GDM1 (cell line): ENCODE measurements around the gene TMEM106C.

ENCODE experiments used
- DNase-seq: peaks from one replicate; lab custom pipeline; 2025; lab: John Stamatoyannopoulos, UW

The TMEM106C gene

DNA sequence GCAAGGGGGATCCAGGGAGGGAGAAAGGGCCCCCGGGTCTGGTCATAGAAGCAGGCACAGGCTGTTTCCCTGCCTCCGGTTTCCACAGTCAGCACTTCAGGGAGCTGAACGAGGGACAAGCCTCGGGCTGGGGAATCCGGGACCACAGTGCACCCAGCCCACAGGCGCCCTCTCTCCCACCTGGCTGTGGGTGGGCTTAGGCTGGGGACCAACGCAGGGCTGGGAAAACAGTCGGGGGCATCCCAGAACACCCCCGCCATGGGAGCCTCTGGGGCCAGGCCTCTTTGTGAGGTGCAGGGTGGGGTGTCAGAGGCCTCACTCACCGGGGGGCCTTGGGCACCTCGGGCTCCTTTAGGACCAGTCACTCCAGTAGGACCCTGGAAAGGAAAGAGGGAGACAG is 16.3 kb downstream of the TMEM106C start:
- no peak for DNase-seq

DNA sequence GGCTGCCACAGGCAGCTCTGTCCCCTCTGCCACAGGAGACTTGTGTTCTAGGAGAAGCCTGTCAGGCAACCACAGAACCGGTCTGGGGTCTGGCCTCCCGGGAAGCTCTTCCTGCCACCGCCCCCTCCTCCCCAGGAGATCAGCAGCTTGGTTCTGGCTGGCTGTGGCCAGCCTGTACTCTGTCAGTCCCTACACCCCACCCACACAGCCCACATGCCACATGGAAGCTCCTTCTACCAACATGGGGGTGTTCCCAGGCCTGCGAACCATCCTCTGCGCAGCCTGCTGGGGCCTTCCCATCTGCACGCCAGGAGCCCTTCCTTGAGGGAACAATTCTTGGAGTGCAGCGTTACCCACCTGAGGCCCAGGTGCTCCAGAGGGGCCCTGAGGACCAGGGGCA is 16.8 kb downstream of the TMEM106C start:
- DNase-seq, result no peak

DNA sequence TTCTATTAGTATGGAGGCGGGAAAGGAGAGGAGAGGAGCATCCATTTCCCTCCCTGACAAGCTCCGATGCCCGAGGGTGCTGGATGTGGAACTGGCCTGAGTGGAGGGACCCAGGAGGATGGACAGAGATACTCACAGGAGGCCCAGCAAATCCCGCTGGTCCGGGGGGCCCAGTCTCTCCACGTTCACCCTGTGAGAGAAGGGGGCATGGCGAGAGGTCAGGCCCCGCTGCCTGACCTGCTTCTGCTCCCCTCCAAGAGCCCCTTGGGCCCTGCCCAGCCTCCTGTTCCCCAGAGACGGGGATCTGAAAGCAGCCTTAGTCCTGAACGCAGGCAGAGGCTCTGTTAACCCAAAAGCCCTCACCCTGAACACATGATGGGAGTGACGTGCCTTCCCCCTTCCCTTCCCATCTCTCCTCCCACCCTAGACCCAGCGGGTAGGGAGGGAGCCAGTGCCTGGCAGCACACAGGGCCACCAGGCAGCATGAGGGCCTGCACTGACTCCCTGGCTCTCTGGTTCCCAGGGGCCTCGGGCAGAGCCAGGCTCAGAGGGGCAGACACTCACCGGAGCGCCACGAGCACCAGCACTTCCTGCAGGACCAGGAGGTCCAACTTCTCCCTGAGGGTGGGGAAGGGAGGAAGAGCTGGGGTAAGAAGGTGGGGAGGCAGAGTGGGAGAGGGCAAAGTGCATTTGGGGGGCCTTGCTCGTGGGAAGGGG is 17.5 kb downstream of the TMEM106C start:
- DNase-seq, result no peak

DNA sequence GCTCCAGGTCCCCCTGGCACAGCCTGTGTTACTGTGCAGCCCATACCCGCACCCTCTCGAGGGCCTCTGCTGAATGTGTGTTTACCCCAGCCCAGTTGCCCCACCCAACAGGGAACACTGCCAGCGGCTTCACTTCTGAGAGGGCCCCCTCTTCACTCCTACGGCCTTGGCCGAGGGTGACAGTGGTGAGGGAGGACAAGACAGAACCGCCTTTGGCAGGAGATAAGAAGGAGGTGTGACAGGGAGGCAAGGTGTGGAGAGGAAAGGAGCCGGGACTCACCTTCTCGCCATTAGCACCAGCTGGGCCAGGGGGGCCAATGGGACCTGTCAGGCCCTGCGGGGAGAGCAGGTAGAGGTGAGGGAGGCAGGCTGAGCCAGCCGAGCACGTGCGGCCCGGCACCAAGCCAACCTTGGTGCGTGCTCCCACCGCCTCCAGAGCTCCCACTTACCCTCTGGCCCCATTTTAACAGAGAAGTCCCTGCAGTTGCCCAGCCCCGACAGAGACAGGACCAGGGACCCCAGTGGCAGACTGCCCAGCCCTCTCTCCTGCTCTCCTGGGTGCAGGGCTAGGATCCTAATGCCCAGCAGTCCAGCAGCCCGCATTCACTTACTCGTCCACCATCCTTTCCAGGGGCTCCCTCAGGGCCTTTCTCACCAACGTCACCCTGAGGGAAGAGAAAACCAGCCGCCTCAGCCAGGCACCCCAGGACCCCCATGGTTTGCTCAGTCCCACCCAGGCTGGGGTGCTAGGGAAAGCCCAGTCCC is 18.3 kb downstream of the TMEM106C start:
- no peak for DNase-seq

DNA sequence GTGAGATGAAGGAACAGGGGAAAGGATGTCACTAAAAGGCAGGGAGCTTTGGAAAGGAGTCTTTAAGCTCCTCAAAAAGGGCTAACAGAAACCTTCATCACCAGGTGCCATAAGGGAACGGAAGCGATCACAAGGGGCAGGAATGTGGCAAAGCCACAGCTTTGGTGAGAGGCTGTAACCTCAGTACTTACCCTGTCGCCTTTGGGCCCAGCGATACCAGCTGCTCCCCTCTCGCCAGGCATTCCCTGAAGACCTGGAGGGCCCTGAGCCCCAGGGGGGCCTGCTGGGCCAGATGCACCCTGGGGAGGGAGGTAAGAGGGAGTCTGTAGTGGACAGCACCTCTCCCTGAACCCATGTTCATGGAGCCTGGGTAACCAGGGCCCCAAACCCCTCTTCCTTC is 18.9 kb downstream of the TMEM106C start:
- DNase-seq, result no peak

DNA sequence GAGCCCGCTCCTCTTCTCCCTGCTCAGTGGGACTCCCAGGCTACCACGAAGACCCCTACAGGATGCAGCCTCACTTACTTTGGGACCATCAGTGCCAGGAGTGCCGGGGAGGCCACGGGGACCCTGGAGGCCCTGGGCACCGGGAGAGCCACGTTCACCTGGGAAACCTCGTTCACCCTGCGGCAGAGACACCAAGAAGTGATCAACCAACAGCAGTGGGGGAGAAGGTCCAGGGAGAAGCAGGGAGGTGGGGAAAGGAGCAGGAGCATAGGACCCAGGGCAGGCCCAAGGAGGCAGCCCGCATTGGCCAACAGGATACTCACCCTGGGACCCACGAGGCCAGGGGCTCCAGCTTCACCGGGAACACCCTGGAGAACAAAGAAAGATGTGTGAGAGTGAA is 19.4 kb downstream of the TMEM106C start:
- DNase-seq, result no peak

DNA sequence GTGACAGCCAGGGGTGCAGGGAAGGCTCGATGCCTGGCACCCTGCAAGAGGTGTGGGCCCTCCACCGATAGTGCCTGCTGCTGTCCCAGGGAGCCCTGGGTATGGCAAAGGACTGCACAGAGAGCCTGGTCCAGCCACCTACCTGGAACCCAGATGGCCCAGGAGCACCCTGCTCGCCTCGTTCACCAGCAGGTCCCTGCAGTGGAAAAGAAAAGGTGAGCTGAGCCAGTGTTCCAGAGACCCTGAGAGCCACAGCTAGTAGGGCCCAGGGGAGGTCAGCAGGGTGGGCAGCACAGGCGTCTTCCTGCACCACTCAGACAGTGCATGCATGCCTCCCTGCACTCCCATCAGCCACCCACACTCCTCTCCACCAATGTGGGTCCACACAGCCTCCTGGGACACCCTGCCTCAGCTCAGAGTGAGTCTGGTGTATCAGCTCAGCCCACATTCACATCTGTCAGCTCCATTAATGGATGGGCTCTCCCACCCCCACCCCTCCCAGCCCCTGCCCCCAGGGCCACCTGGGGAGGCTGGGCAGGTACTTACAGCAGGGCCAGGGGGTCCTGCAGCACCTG is 20.2 kb downstream of the TMEM106C start:
- DNase-seq, result no peak

DNA sequence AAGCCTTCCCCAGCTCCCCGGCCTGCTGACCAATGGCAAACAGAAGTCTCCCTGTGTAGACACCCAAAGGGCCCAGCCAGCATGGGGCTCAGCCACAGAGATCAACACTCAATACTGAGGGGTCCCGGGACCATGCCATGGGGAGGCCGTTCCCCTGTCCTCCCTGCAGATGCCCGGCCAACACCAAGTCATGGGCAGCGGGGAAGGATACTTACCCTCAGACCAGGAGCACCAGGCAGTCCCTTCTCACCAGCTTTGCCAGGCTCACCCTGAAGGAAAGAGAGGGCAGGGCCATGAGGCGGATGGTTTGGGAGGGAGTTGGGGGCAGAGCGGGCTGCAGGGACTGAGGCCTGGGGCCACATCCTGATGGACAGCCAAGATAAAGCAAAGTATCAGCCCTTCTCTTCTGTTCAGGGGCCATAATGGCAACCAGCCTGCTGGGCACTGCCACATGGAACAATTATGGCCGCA is 21.0 kb downstream of the TMEM106C start:
- DNase-seq, result no peak

DNA sequence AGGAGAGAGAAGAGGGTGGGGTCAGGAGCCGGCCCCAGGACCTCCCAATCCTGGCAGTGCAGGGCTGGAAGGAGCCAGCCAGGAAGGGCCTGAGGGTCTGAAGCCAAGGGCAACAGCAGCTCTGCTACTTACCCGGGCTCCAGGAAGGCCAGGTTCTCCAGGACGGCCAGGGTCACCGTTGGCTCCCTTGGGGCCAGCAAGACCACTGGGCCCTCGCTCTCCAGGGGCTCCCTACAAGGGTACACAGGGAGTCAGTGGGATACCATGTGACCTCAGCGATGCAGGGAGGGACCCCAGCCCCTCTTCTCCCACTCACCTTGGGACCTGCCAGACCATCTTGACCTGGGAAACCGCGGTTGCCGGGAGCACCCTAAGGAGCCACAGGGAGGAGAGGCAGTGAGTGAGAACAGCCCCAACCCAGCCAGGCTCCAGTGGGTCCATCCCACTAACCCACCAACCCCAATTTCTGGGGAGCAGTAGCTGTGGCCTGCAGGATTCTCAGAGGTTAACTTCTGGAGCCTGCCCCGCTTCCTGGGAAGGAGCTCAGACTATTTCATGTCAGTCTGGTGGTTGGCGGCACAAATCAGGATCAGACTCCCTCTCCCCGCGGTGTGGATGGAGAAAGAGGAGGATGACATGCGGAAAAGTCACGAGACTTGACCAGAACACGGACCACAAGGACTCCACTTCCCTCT is 22.3 kb downstream of the TMEM106C start:
- no peak for DNase-seq

DNA sequence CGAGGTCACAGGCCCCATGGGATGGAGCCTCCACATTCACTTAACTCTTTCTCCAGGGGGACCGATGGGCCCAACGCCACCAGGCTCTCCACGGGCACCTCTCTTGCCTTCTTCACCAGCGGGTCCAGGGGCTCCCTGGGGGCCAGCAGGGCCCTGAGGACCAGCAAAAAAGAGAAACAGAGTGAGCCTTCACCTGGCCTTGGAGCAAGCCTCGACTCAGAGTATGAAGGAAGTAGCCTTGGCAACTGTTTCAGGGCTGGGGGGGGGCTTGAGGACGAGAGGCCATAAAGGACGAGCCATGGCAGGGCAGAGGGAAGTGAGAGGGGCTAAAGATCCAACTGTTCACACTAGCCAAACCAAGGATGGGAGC is 22.9 kb downstream of the TMEM106C start:
- DNase-seq, result no peak

DNA sequence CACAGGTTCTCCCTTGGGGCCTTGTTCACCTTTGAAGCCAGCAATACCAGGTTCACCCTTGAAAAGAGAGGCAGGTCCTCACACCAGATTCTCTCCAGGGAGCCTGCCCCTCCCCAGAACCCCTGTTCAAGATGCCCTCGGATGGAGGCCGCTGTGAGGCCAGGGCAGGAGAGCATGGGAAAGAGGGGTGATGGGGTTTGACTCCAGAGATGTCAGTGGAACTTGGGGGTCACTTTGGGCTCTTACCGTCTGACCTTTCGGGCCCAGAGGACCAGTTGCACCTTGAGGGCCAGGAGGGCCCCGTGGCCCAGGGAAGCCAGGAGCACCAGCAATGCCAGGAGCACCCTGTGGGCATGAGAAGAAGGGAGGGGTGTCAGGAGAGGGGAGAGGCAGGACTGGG is 23.4 kb downstream of the TMEM106C start:
- no peak for DNase-seq

DNA sequence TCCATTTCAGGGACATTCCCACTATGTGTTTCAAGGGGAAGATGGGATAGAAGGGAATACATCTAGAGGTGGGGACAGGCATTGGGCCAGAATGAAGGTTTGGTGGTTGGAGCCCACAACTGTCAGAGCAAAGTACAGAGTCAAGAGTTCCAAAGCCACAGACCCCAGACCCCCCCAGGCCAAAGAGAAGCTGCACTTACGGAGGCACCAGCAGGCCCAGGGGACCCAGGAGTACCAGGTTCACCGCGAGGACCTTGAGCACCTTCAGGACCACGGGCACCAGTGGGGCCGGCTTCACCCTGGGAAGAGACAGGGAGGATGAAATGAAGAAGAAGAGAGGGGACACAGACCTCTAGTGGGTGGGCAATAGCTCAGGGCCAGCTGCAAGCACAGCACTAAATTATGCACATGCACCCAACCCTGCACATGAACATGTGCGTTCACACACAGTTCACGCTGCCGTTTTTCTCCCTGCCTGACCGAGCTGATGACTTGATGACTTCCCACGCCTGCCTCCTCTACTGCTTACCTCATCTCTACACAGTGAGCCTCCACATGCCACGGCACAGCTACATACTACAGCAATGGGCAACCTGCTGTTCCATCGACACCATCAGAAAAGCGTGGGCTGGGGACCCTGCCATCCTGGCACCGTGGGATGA is 24.1 kb downstream of the TMEM106C start:
- no peak for DNase-seq

DNA sequence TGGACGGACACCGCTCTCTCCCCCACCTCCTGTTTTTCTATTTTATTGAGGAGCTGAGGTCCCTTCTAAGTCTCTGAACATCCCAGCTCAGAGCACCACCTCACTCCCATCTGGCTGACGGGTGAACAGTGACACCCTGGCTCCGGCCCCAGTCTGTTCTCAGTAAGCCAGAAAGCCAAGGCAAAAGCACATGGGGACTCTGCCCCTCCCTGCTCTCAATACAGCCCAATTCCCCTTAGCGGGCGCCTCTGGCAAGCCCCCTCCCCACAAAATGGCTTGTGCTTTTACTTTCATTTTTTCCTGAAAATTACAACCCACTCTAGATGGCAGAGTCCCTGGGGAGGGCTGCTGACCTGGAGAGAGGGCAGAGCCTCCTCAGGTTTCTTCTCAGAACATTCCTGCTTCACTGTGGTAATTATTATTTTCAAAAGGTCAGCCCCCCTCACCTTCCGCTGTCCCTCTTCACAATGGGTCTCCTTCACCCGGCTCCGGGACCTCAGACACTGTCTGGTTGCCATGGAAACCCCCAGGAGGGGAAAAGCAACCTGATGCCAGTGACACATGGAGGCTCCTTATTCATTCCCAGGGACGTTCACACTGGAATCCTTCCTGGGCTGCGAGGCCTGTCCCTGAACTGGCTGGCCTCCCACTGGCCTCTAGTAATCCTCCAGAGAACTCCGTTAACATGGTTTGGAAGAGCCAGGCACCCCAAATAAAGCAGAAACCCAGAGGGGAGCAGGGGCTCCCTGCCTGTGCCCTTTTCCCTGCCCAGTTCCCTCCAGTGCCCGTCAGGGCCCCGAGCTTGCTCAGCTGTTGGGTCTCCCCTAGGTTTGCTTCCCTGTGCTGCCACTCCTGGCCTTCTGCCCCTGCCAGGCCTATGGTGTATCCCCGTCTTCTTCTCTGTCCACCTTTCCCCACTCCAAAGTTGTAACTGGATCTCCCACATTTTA is 25.0 kb downstream of the TMEM106C start:
- no peak for DNase-seq

DNA sequence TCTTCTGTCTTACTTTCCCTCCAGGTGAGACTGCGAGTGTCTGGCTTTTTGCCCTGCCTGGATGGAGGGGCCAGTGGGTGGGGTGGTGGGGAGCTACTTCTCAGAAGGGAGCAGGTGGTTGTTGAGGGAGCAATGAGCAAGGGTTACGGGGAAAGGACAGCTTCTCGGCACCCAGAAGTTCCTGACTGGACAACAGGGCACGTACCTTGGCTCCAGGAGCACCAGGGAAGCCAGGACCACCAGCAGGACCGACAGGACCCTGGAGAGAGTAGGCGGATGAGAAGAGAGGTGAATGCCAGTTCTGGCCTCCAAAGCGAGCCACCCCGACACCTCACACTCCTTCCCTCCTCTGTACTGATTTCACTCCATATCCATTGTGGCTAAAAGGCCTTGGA is 25.6 kb downstream of the TMEM106C start:
- DNase-seq, result no peak

DNA sequence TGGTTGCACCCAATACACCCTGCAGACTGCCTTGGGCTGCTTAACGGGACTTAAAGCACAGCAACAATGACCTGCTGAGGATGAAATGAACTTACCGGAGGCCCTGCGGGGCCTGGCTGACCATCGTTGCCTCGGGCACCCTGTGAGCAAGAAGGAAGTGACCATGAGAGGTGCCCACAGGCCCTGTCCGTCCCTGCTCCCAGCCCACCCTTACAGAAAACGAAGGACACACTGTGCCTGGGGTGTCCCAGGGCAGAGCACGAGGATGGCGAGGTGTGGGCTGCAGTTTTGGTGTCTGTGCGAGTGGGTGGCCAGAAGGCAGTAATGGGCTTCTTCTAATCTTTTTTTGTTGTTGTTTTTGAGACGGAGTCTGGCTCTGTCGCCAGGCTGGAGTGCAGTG is 26.3 kb downstream of the TMEM106C start:
- no peak for DNase-seq

DNA sequence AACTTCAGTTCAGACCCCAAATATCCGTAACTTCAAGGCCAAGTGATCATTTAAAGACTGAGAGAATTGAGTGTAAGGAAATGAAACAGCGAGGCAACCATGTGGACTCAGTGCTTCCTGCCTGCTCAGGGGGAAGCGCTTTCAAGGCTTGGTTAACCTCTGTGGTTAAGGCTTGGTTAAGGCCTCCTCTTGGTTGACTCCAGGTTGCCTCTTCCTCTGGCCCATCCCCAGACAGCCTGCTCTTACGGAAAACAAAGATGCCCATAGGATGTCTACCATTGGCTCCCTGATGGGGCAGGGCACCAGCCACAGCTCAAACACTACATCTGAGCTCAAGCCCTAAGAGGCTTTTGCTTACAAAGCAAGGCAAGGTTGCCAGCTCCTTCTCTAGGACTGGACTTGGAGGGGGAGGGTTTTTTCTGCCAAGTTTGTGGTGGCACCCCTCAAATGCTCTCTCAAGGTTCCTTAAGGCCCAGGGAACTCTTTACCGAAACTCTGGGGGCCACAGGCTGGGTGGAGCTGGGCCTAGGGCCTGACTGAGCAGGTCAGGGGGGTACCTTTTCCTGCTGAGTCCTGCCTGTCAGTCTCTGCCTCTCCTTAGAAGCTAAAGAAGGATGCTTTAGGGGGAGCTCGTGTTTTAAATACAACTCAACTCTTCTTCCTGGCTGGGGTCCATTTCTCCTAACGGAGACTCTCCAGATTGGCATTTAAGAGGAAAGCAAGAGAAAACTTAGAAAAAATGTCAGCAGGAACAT is 27.1 kb downstream of the TMEM106C start:
- peak; percentile 88 for DNase-seq

DNA sequence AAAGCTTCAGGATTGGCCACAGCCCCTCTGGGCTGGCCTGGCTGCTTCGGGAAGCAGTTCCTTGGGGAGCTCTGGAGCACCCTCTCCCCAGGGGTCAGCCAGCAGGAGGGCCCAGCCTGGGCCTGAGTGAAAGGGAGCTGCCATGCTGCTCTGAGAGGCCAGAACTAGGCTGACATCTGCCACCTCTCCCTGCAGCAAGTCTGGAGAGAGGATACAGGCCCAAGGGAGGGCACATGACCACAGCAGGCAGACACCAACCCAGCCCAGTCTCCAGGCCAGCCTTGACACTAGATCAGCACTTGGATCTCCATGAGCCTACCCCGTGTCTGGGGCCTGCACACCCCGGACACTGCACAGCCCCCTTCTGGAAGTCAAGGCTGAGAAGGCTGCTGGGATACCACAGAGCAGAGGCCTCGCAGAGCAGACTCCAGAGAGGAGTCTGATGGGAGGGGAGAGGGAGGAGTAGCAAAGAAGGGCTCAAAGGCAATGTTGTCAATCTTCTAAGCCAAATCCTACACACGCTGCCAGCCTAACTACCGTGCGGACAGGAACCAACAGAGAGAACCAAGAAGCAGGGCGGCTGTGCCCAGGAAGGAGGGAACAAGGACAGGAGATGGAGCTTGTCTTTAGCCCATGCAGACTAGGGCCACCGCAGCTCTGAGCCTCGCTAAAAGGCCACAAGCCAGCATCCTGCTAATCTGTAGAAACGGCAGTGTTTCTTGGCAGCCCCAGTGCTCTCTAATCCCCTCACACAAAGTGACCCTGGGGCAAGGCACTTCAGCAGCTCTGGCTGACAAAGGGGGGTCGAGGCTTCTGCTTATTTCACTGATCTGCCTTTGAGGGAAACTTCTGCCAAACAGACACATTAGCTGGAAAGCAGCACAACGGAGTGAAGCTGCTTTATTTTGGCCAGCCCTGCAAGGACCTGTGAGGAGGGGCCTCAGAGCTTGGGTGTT is 28.0 kb downstream of the TMEM106C start:
- DNase-seq, result no peak

DNA sequence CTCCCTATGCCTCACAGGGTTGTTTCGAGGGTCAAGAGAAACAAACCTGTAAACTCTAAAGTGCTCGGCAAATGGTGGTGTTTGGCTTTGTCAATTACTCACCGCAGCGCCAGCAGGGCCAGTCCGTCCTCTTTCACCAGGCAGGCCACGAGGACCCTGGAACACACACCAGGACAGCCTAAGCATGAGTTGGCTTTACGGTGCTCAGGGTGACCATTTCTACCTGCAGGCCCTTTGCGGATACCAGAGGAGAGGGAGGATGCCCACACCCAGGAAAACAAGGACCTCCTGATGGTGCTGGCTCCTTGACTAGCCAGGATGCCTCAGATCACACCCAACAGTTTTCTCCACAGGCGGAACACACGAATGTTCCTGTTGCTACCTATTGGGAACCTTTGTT is 29.4 kb downstream of the TMEM106C start:
- DNase-seq, result no peak

DNA sequence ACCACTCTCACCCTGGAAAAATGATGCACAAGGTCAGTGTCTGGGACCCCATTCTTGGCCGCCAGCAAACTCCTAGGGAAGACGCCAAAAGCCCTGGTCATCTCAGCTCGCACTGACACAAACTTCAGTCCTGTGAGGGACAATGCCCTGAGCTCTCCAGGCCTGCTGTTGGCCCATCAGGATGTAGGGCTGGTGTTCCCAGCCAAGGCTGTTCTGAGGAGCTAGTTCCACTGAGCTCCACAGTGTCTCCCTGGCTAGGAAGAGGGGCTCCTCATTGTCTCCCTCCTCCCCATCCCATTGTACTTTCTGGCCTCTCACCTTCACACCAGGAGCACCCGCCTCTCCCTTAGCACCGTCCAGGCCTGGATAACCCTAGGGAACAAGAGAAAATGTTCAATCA is 30.1 kb downstream of the TMEM106C start:
- no peak for DNase-seq
